GM18502 (cell line): ENCODE results near the gene PPFIA4.

Source experiments
- ATAC-seq: cut with Tn5 transposase; IDR thresholded peaks from one replicate; pipeline ENCODE4 v1.9.1; 2021; ENCODE audit warnings: mild to moderate bottlenecking; ENCODE audit not compliant: unreplicated experiment, poor library complexity

The PPFIA4 gene

GRCh38 chr1:203098445-203098844, 72.2 kb downstream of the PPFIA4 start:
- ATAC-seq: no peak

DNA sequence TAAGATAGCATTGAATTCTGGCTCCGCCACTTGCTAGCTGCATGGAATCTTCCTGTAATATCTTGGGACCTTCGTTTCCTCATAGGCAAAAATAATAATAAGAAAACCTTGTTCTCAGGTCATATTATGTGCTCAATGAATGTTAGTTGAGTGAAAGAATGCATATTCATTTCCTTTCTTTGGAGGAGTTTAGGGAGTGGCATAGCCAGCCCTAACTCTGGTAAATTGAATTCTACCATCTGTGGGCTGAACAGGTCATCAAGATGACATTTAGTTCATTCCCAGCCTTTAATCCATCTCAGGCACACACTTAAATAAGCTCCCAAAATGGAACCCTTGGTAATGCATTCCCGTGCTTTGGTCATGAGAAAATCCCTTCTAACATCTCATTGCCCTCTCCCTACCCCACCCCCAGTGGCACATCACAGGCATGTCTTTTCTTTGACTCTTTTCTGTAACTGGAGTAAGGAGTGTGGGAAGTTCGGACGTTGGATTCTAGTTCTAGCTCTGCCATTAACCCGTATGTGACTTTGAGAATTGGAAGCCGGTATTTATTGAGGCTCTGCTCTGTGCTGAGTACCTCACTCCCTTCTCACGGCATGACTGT, 72.7 kb downstream of the PPFIA4 start:
- no peak for ATAC-seq

DNA sequence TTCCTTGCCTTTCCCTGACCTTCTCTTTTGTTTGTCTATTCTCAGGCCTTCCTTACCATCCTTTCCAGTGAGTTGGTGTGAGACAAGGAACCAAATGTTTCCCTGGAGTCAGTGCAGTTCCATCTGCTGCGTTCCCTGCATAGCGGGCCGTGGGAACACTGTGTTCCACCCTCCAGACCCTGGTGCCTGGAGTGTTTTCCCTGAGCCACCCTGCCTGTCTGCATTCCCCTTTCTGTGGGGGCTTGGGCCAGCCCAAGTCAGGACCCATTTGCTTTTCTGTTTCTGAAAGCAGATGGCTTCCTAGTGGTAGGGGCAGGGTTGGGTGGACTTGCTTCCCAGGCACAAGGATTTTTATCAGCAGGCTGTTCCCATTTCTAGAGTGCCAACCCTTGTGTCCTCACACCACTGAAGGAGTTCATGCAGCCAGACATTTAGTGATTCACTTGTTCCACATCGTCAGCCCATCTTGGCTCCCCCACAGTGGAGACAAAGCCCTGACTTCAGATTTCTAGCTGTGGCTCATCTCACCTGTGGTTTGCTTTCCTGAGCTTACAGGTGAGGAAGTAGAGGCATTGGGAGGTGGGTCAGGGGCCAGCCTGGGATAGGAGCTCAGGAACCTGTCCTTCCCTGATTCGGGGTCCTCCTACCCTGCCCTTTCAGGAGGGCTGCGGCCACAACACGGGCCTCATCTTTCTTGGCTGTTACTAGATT, 73.7 kb downstream of the PPFIA4 start:
- ATAC-seq: no peak

- ATAC-seq: no peak
These were observed 74.2 kb downstream of the PPFIA4 start for GRCh38 chr1:203100516-203100869.

DNA sequence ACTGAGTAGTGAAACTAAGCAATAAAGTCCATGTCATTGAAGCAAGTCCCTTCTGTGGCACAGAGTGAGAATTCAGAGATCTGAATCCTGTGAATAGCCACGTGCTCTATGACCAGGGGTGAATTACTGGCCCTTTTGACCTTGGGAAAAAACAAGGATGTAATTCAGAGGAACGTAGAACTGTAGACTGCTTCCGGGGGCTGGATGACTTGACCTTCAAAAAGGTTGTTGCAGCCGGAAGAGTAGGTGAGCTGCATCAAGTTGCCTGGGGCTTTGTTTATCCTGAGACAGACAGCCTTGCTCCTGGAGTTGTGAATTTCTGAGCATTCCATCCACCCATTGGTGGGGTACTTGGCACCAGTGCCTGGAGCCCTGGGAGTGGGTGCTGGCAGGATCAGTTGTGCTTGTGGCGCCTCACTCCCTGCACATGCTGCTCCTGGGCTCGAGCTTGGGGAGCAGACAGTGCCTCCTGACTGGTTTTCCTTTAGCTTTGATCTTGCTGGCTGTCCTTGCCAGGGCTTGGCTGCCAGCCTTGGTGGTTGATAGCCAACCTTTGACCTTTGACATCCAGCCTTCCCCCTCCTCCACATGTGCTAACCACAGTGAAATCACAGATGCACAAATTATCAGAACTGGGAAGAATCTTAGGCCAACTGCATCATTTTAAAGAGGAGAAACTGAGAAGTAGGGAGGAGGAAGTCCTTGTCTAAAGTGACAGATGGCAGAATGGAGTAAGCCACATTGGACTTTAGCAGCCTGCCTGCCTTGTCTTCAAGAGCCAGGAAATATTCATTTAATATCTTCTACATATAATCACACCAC, 75.7 kb downstream of the PPFIA4 start:
- no peak for ATAC-seq

GRCh38 chr1:203103216-203103615, 76.9 kb downstream of the PPFIA4 start:
- ATAC-seq: no peak

DNA sequence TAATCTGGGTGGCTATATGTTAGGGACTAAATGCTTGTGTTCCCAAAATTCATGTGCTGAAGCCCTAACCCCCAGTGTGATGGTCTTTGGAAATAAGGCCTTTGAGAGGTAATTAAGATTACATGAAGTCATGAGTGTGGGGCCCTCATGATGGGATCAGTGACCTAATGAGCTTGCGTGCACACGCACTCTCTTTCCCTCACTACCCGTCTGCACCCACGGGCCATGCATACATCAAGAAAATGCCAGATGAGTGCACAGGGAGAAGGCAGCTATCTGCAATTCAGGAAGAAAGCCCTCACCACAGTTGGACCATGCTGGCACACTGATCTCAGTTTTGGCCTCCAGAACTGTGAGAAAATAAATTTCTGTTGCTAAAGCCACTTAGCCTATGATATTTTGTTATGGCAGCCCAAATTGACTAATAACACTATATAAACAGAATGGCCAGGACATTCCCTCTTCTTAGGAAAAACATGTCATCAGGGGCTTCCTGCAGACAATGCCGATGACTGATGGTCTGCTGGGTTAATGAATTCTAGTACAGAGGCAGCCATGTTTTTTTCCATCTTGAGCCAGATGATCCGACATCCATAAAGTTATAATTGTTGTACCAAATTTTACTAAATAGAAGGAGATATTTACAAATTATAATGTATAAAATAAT, 77.7 kb downstream of the PPFIA4 start:
- ATAC-seq: no peak

DNA sequence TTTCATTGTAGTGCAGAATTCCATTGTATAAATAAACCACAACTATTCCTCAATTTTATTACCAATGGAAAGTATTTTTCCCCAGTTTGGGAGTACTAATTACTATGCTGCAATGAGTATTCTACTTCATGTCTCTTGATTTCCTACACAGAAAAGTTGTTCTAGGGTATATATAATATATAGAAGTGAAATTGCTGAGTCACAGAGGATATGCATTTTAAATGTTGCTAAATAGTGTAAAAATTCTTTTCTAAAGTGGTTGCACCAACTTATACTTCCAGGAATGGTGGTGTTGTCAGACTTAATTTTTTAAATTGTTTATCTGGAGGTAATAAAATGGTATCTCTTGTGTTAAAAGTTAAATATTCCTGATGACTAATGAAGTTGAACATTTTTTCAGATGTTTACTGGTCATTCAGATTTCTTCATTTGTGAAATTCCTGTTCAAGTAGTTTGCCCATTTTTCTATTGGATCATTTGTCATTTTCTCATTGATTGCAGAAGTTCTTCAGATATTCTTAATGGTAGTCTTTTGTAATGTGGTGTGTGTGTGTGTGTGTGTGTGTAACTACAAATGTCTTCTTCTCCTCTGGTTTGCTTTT, 78.6 kb downstream of the PPFIA4 start:
- no peak for ATAC-seq

DNA sequence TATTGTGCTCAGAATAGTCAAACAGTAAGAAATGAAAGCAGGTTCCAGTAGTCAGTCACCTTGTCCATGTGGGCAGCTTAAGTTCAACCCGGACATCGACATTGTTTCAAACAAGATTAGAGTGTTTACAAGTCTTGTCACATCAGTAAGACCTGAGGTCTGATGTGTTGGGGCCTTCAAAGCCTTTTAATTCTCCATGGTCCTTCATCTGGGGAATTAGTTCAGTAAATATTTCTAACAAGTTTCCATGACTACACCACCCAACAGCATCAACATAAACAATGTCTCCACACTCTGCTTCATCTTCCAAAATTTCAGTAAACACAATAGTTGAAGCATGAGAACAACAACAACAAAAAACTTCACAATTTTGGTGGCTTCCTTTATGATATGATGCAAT, 86.2 kb downstream of the PPFIA4 start:
- ATAC-seq: no peak

DNA sequence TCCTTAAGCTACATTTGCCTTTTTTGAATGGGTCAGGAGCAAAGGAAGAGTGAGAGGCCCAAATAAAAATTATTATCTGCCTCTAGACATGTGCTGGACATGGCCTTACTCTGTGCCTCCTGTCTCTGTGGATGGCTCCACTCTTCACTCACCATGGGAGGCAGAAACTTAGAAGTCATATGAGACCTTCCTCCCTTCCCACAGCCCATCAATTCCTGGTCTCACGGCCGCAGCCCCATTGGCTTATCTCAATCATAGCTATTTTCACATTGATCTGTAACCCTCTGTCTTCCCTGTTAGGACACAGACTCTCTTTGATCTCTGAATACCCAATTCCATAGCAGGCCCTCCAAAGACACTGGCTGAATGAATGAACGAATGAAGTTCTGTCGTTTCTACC, 87.0 kb downstream of the PPFIA4 start:
- no peak for ATAC-seq

- ATAC-seq: no peak
These were observed 87.9 kb downstream of the PPFIA4 start for GRCh38 chr1:203114202-203114601.

GRCh38 chr1:203116091-203116820, 90.0 kb downstream of the PPFIA4 start:
- ATAC-seq: no peak

- no peak for ATAC-seq
These were observed 91.6 kb downstream of the PPFIA4 start for GRCh38 chr1:203117611-203118575.

DNA sequence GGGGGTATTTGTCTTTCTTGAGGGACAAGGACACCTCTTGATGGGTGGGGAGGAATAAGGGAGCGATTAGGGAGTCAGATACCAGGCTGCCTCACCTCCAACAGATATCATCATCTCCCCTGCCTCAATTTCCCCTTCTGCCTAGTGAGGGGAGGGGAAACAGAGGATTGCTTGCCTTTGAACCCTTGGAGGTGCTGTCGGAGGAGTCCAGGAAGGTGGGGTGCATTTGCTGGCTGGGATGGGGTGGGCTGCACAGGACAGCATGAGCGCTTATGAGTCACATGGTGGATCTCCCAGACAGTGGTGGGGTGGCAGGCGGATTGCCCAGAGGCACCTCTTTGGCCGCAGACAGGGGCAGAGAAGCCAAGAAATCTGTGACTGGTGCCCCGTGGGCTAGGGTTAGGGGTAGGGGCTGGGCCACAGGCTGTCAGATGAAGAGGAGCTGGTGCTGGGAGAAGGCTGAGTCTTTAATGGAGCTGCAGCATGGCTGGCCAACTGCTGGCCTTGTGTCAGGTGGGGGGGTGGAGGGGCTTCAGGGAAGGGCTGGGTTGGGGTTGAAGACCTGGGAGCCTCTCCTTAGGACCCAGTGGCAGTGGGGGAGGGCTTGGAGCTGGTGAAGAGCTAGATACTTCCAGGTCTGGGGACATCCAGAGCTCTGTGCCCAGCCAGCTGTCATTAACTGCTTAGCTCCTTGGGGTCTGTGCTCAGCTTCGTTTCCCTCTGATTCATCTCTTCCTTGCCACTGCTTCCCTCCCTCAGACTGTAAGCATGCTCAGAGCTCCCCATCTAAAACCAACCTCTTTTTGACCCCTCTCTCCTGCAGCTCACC, 94.2 kb downstream of the PPFIA4 start:
- ATAC-seq: no peak

GRCh38 chr1:203121186-203122015, 95.1 kb downstream of the PPFIA4 start:
- no peak for ATAC-seq

- ATAC-seq: no peak
These were observed 95.9 kb downstream of the PPFIA4 start for GRCh38 chr1:203122159-203122558.

- no peak for ATAC-seq
These were observed 97.7 kb downstream of the PPFIA4 start for GRCh38 chr1:203124011-203124410.
